Natural killer cell (primary cell): ENCODE data around the gene PAXIP1. TPM values are rescaled to one million over a fixed set of nuclear protein-coding genes. Genes with fewer than 3 reads are reported as not detected.

Experiments used
- ATAC-seq, 3 donors: fragments of 150-1000 bp in 2 of 3; fragments of 200-7000 bp in 1 of 3; cut with Tn5 transposase; 1 replicate in 1 of 3; 2 replicates in 2 of 3; pipeline ENCODE4 v1.10.0; 2021; ENCODE audit warnings: mild to moderate bottlenecking in 2 of 3, moderate library complexity in 2 of 3
- DNase-seq, 2 donors: peaks; one replicate each; pipeline versions ENCODE4 v3.0.0 to v3.0.0-alpha.2; 2013 to 2021; ENCODE audit warnings: mixed read lengths in 1 of 2
- H3K27ac ChIP-seq: one replicate; pipeline ENCODE4 v1.5.1; 2013; ENCODE audit warnings: mild to moderate bottlenecking, low read length
- H3K27me3 ChIP-seq: one replicate; pipeline ENCODE4 v1.6.1; 2013; ENCODE audit warnings: low read length; ENCODE audit not compliant: control insufficient read depth, insufficient read depth
- H3K36me3 ChIP-seq: one replicate; pipeline ENCODE4 v1.6.1; 2013; ENCODE audit warnings: low read length; ENCODE audit not compliant: control insufficient read depth, insufficient read depth
- H3K4me1 ChIP-seq: one replicate; pipeline ENCODE4 v1.6.1; 2013; ENCODE audit warnings: low read length; ENCODE audit not compliant: control insufficient read depth, insufficient read depth
- H3K4me3 ChIP-seq: one replicate; pipeline ENCODE4 v1.5.1; 2013; ENCODE audit warnings: low read length
- H3K9me3 ChIP-seq: one replicate; pipeline ENCODE4 v1.6.1; 2013; ENCODE audit warnings: low read length; ENCODE audit not compliant: control insufficient read depth, insufficient read depth
- H3K27ac Mint-ChIP-seq, 2 donors: one replicate each; pipeline ENCODE4 v1.8.0; 2022; ENCODE audit warnings: mild to moderate bottlenecking in 2 of 2, mixed read lengths in 2 of 2, moderate library complexity in 1 of 2
- H3K27me3 Mint-ChIP-seq, 2 donors: one replicate each; pipeline ENCODE4 v1.8.0; 2022; ENCODE audit warnings: low read depth in 2 of 2, mixed read lengths in 2 of 2
- H3K36me3 Mint-ChIP-seq: one replicate; pipeline ENCODE4 v1.8.0; 2022; ENCODE audit warnings: mixed read lengths
- H3K4me1 Mint-ChIP-seq, 2 donors: one replicate each; pipeline ENCODE4 v1.8.0; 2022; ENCODE audit warnings: mixed read lengths in 2 of 2
- H3K4me3 Mint-ChIP-seq: one replicate; pipeline ENCODE4 v1.8.0; 2022; ENCODE audit warnings: mild to moderate bottlenecking, moderate library complexity, mixed read lengths
- H3K9me3 Mint-ChIP-seq, 2 donors: one replicate each; pipeline ENCODE4 v1.8.0; 2022; ENCODE audit warnings: mixed read lengths in 2 of 2
- WGBS: methylation state at CpG from one replicate; pipeline ENCODE4 v1.1.7; 2013; ENCODE audit warnings: missing lambda C conversion rate; ENCODE audit not compliant: insufficient coverage; 5-methylcytosine and 5-hydroxymethylcytosine counted together
- intact Hi-C: fragments of 100-400 bp; cut with micrococcal nuclease; formaldehyde crosslinking; loops from one replicate; pipeline ENCODE4 v1.14.2; 2022
- total RNA-seq, 4 donors: library from RNA; stranded (reverse); fragments of 120-200 nt in 1 of 4; gene quantifications; one replicate each; pipeline versions ENCODE4 v1.2.3 to v1.2.4, GENCODE V29; 2013 to 2022
- TF ChIP-seq, protein P1 (sequence below): fragments of 200-600 bp; IDR thresholded peaks from one replicate; pipeline ENCODE4 v1.8.0; 2022; ENCODE audit warnings: antibody characterized with exemption

PAXIP1 gene
- total RNA-seq, 3 donors from 2014 or later (not counting 1 experiment from before 2014, with no cell fraction given) = 8.7 to 13.8 (median 11.2) TPM

DNA sequence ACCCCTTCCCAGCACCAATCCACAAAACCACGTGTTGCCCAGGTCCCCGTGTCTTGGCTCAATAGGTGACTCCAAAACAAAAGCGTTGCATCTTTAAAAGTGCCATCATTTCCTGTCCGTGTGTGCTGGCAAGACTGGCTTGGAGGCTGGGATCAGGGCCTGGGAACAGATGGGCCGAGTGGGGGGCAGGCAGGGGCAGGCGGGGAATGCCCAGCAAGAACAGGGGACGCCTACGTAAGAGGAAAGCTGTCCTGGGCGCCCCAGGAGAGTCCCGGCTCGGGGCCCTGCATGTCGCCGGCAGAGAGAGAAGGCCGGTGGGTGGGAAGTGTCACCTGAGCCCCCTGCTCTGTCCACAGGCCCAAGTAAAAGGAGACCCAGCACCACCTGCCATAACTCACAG is 86.5 kb downstream of the PAXIP1 start:
- TF ChIP-seq, protein P1, sequence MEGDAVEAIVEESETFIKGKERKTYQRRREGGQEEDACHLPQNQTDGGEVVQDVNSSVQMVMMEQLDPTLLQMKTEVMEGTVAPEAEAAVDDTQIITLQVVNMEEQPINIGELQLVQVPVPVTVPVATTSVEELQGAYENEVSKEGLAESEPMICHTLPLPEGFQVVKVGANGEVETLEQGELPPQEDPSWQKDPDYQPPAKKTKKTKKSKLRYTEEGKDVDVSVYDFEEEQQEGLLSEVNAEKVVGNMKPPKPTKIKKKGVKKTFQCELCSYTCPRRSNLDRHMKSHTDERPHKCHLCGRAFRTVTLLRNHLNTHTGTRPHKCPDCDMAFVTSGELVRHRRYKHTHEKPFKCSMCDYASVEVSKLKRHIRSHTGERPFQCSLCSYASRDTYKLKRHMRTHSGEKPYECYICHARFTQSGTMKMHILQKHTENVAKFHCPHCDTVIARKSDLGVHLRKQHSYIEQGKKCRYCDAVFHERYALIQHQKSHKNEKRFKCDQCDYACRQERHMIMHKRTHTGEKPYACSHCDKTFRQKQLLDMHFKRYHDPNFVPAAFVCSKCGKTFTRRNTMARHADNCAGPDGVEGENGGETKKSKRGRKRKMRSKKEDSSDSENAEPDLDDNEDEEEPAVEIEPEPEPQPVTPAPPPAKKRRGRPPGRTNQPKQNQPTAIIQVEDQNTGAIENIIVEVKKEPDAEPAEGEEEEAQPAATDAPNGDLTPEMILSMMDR = no peak
- no peaks in the 10 kb centered on the region for H3K36me3 ChIP-seq
- H3K27ac ChIP-seq = no peak overlapping the region
- ATAC-seq = no peak
- Mint-ChIP-seq H3K4me1 (peaks cover 0 to 4% of the 10 kb centered on the region in 2 donors), H3K27me3 (peaks cover 16 to 18% of the 10 kb centered on the region in 2 donors), H3K36me3 (no peaks in the 10 kb centered on the region), H3K9me3 (peaks cover under 1 to 1% of the 10 kb centered on the region in 2 donors), H3K4me3 (no peak overlapping the region), H3K27ac (no peak overlapping the region)
- DNase-seq = no peak
- H3K4me3 ChIP-seq = no peak overlapping the region
- no peaks in the 10 kb centered on the region for H3K9me3 ChIP-seq
- H3K27me3 ChIP-seq = peaks cover 5% of the 10 kb centered on the region
- peaks cover 13% of the 10 kb centered on the region for H3K4me1 ChIP-seq
- intact Hi-C loops = no loop called here
- WGBS = 88% methylated on average over 14 of the region's 14 CpGs

DNA sequence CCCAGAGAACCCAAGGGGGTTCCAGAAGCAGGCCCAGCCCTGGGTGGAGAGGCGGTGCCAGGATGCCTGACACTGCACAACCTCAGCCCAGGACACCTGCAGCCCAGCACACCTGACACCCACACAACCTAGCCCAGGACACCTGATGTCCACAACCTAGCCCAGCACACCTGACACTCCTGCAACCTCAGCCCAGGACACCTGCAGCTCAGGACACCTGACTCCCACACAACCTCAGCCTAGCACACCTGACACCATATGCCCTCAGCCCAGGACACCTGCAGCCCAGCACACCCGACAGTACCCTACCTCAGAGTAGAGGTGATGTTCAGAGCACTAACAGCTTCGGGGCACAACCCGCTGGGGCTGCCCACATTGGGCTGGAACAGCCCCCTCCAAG is 87.3 kb downstream of the PAXIP1 start:
- peaks cover 5% of the 10 kb centered on the region for H3K27me3 ChIP-seq
- TF ChIP-seq, protein P1 = no peak
- intact Hi-C loops = no loop called here
- no peaks in the 10 kb centered on the region for H3K36me3 ChIP-seq
- peaks cover 13% of the 10 kb centered on the region for H3K4me1 ChIP-seq
- peaks cover 16 to 20% of the 10 kb centered on the region in 2 donors for H3K27me3 Mint-ChIP-seq
- H3K4me1 Mint-ChIP-seq = peaks cover 0 to 4% of the 10 kb centered on the region in 2 donors
- no peak overlapping the region for H3K27ac ChIP-seq
- no peaks in the 10 kb centered on the region for H3K36me3 Mint-ChIP-seq
- DNase-seq = no peak
- peak overlapping the region; percentile 5 for H3K4me3 Mint-ChIP-seq
- no peak overlapping the region for H3K4me3 ChIP-seq
- no peak overlapping the region for H3K27ac Mint-ChIP-seq
- peaks cover 2% of the 10 kb centered on the region for H3K9me3 ChIP-seq
- peaks cover 2 to 4% of the 10 kb centered on the region in 2 donors for H3K9me3 Mint-ChIP-seq
- WGBS = 88% methylated on average over 4 of the region's 4 CpGs
- ATAC-seq = no peak

DNA sequence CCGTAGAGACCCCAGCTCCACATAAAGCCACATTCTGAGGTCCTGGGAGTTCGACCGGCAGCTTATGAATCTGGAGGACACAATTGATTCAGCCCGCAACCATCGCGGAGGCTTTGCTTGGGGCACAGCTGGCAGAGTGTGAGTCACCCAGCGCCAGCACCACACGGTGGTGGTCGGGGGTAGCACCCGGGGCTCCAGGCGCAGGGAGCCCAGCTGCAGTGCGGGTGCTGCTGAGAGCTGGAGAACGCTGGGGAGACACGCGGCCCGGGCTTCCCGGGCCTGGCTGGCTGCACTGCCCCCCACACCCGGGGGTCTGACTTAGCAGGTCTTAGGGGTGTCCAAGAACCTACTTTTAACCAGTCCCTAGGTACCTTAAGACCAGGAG is 87.9 kb downstream of the PAXIP1 start:
- peaks cover 2 to 4% of the 10 kb centered on the region in 2 donors for H3K9me3 Mint-ChIP-seq
- H3K36me3 Mint-ChIP-seq = no peaks in the 10 kb centered on the region
- DNase-seq (peak in 1 of 2 donors; percentile 25), ATAC-seq (no peak)
- Histone ChIP-seq H3K27me3 (peaks cover 5% of the 10 kb centered on the region), H3K4me3 (no peak overlapping the region), H3K36me3 (no peaks in the 10 kb centered on the region), H3K9me3 (peaks cover 2% of the 10 kb centered on the region), H3K4me1 (peaks cover 13% of the 10 kb centered on the region), H3K27ac (no peak overlapping the region)
- peak overlapping the region; percentile 86 for H3K4me3 Mint-ChIP-seq
- 80% methylated on average over 18 of the region's 18 CpGs for WGBS
- H3K4me1 Mint-ChIP-seq = peaks cover 0 to 4% of the 10 kb centered on the region in 2 donors
- peaks cover 16 to 20% of the 10 kb centered on the region in 2 donors for H3K27me3 Mint-ChIP-seq
- intact Hi-C loops = loop anchor here (5.0 kb wide), 1 partner anchor 432 kb away; no protein-coding TSS in a partner anchor
- TF ChIP-seq, protein P1 = no peak
- H3K27ac Mint-ChIP-seq = no peak overlapping the region
